ENCODE data around the gene DMD.

DNA sequence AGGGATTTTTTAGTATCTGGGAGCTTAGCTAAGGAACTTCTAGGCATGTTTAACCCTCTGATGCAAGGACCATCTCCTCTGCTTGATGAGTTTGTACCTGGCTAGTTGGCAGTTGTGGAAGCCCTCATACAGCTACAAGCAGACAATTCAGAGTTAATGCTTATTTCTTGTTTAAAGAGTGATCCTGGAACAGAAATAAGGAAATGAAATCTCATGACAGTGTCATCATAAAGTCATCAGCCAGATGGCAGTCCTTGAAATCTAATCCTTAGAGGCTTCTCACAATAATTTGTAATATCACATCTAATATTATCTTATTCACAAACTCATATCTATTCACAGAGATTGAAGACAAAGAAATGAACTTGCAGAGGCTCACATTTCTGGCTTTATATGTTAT lies 1557.9 kb downstream of the DMD start:
- TF ChIP-seq POLR2AphosphoS5 (IDR thresholded peaks at IDR 0.05; ENCODE audit: low read depth, low read length), result no peak
- TF ChIP-seq SIN3A (IDR thresholded peaks at IDR 0.05; ENCODE audit: borderline replicate concordance, insufficient read depth, low read length), result no peak
- no peak for TF ChIP-seq FOXP2 (optimal IDR thresholded peaks at IDR 0.05; ENCODE audit: borderline replicate concordance, extremely low read depth, extremely low read length, insufficient read depth)
- TF ChIP-seq TAF1 (IDR thresholded peaks at IDR 0.05; ENCODE audit: borderline replicate concordance, insufficient read depth, low read length), result no peak
